DMS153 (cell line): Measurements from ENCODE around the gene FGFRL1.
A peak's percentile ranks its signal among the peaks of the same experiment; 100 is the strongest.
"Not testable (repeated sequence)": the region's sequence is repeated elsewhere in the genome, so short reads cannot be mapped to it uniquely, and the experiment has no call there.

Source experiments
- DNase-seq: peaks from one replicate; lab custom pipeline; 2025; lab: John Stamatoyannopoulos, UW

FGFRL1 gene

DNA sequence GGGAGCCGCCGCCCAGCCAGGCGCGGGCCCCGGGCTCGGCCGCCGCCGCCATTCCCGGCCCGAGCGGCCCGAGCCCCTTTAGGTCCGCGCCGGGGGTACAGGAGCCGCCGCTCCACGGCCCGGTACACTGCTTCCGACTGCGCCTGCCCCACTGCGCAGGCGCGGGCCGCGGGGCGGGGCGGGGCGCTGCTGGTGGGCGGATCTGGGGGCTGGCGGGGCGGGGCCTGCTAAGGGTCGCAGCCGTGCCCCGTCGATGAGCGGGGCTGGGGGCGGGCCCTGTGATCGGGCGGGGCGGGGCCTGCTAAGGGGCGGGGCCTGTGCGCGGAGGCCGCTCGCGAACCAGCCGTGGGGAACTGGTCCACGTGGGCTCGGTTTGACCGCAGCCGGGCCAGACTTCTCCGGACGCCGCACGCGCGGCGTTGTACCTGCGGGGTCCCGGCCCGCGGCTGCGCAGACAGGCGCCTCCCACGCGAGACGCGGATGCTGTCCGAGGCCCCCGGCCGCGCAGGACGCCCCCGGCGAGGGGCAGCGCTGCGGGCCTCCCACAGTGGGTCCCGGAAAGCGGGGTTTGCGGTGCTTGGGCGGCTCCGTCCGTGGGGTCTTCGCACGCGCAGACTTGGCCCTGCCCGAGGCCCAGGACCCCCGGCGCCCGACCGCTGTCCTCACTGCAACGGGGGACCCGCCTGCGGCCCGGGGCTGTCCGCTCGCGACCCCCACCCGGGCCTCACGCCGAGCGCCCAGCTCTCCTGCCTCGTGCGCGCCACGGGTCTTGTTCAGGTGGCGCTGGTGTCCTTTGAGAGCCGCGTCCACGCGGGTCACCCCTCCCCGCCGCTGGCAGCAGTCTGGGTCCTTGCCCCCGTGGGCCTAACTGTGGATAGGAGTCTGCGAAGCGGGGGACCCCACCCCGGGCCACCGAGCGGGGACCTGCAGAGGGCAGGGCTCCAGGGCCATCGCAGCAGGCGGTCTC, 37.7 kb upstream of the FGFRL1 start, which contains the start of gene DGKQ:
TSS of gene DGKQ (minus strand) at position 139 of the 967 bp plus-strand sequence. CDS start at position 52, 87 bp downstream.
- no peak for DNase-seq

DNA sequence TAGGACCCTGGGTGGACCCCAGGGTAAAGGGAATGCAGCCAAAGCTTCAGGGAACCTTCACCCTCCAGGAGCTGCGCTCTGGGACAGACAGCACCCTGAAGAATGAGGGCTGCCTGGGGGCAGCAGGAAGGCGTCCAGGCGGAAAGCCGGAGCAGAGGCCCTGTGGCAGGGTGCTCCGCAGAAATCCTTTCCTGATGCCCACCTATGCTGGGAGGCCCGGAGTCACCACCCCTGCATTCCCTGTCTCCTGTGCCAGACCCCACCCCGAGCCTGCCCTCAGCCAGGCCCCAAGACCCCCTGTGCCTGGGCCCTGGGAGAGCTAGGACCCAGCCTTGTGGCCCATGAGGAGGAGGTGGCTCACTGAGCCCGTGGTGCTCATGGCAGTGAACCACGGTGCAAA, 36.8 kb upstream of the FGFRL1 start:
- DNase-seq: no peak

DNA sequence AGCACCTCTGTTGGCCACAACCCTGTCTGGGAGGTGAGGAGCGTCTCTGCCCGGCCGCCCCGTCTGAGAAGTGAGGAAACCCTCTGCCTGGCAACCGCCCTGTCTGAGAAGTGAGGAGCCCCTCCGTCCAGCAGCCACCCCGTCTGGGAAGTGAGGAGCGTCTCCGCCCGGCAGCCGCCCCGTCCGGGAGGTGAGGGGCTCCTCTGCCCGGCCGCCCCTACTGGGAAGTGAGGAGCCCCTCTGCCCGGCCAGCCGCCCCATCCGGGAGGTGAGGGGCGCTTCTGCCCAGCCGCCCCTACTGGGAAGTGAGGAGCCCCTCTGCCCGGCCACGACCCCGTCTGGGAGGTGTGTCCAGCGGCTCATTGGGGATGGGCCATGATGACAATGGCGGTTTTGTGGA, 35.4 kb upstream of the FGFRL1 start:
- not testable (repeated sequence) for DNase-seq

DNA sequence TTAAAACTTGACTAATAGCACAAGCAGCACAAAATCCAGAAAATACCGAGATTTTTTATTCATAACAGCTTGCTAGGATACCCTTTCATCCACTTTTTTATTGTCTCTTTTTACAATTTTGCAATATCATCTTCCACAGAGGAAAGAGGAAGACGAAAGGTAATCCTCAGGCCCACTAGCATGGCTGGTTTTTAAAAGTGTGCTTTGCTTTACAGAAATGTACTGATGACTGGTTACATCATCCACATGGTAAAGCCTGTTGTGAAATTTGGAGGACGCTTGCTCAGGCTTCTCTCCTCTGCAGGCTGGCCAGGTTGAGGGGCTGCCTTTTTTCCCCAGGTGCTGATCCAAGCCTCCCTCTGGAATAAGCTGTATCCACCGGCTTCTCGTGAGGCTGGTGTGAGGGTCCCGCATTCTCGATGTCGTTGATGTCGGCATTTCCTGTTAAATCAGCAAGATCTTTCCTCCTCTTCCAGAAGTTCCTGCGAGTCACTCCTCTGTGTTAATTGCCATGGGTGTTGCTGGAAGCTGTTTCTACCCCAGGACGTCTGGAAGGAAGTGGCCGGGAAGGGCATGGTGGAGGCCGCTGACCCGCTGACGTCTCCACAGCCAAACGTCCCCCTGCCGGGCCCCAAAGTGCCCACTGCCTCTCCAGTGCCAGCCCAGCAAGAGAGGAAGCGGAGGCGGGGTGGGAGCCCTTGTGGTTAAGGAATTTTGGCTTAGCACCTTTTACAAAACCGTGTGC, 32.3 kb upstream of the FGFRL1 start:
- no peak for DNase-seq

DNA sequence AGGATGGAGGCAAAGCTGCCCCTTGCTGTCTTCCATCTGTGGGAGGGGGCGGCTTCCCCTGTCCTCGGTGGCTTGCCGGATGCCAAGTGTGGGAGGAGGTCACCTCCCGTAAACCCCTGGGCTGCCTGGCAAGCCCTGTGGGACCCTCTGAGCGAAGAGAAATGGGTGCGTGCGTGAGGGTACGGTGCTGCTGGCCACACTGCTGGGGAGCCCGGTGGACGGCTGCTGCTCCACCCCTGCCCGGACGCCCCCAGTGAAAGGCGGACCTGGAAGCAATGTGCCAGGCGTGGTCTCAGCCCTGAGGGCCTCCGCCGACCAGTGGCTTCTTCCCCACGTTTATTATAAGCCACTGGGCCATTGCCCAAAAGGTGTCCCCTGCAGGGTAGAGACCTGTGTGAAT, 29.1 kb upstream of the FGFRL1 start:
- DNase-seq: no peak

DNA sequence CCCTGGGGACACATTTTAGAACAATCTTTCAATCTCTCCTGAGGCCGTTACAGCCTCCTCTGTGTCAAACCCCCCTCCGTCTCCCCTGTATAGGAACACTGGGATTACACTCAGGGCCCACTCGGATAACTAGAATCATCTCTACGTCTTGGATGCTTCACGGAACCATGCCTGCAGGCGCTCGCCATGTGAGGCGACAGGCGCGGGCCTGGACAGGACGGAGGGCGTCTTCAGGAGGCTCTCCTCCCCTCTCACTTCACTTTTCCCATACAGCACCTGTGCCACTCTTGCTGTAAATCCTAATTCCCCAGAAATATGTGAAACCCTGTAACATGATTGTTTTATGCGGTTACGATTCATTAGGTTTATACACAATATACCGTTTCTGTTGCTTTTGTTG, 28.6 kb upstream of the FGFRL1 start:
- DNase-seq: no peak

DNA sequence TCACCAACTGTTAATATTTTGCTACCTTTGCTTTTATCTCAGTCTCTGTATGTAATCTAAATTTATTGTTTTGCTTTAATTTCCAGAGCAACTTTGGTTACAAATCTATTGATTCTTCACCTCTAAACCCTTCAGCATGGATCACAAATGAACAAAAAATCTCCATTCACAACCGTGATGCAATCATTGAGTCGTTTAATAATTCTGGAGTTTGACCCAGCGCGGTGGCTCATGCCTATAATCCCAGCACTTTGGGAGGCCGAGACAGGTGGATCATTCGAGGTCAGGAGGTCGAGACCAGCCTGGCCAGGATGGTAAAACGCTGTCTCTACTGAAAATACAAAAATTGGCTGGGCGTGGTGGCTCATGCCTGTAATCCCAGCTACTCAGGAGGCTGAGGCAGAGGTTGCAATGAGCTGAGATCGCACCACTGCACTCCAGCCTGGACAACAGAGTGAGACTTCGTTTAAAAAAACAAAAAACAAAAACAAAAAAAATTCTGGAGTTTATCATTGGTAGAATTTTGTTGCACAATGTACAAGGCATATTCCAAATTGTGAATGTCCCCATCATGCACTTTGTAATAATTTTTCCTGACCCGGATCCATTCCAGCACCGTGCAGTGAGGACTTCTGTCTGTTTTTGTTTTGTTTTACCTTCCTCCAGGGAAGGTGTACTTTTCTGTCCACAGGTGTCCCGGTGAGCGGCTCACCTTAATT, 26.9 kb upstream of the FGFRL1 start:
- DNase-seq: no peak

DNA sequence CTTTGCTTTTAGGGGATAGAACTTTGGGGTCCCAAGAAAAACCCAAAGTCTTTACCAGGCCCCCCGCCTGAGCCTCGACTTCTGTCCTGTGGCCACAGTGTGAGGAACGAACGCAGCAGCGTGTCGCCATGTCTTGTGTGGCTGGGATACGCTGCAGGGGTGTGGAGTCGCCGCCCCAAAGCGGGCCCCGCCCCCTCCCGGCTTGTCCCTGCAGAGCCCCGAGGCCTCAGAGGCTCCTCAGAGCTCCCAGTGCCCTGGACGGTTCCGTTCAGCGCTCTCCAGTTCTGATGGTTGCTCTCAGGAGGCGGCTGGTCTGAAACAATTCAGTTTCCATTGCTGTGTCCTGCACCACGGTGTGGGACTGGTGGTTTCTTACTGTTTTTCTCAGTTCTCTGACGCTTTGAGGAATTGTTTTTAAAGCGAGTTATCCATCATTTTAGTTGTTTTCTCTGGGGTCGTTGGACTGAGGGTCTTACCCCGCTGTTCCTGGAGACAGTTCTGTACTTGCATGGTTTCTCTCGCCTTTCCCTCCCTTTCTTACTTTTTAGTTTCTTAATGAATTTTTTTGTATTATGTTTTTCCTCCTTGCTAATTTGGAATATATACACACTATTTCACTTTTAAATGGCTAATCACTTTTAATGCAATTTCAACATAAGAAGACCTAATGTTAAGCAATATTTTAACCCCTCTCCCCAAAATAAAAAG, 26.1 kb upstream of the FGFRL1 start:
- DNase-seq: no peak

DNA sequence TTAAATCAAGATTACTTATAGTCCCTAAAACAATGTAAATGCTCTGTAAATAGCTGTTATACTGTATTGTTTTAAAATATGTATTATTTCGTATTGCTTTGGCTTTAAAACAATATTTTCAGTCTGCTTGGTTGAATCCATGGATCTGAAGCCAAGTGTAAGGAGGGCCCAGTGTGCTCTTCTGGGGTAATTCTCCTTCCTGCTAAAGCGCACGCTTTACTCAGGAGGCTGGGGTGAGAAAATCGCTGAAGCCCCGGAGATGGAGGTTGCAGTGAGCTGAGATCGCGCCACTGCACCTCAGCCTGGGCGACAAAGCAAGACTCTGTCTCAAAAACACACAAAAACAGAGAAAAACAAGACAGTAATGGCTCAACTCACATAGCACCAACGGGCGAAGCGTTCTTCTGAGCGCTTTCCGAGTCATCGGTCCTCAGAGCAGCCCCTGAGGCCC, 25.0 kb upstream of the FGFRL1 start:
- DNase-seq: no peak

DNA sequence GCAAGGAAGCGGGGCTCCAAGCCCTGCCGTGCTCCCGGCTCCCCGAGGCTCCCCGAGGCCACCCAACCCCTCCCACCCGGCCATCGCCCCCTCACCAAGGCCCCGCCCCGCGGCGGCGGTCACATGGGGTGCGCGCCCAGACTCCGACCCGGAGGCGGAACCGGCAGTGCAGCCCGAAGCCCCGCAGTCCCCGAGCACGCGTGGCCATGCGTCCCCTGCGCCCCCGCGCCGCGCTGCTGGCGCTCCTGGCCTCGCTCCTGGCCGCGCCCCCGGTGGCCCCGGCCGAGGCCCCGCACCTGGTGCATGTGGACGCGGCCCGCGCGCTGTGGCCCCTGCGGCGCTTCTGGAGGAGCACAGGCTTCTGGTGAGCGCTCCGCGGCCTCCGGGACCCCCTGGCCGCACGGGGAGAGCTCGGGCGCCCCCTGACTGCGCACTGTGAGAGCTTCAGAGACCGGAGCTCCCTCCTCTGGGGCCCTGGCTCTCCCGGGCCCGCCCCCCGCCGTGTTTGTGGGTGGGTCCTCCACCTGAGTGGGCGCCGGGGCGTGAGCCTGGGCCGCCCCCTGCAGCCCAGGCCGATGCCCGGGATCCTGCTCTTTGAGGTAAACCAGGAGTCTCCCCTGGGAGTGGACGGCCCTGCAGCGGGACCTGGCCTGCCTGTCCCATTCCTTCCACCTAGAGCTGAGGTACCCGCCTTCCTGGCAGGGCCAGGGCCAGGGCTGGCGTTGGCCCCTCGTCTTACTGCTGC, 24.4 kb upstream of the FGFRL1 start, which contains the start of gene IDUA:
TSS of gene IDUA (plus strand) at position 166 of the 745 bp plus-strand sequence. CDS start at position 207, 41 bp downstream.
- DNase-seq: peak; percentile 29

DNA sequence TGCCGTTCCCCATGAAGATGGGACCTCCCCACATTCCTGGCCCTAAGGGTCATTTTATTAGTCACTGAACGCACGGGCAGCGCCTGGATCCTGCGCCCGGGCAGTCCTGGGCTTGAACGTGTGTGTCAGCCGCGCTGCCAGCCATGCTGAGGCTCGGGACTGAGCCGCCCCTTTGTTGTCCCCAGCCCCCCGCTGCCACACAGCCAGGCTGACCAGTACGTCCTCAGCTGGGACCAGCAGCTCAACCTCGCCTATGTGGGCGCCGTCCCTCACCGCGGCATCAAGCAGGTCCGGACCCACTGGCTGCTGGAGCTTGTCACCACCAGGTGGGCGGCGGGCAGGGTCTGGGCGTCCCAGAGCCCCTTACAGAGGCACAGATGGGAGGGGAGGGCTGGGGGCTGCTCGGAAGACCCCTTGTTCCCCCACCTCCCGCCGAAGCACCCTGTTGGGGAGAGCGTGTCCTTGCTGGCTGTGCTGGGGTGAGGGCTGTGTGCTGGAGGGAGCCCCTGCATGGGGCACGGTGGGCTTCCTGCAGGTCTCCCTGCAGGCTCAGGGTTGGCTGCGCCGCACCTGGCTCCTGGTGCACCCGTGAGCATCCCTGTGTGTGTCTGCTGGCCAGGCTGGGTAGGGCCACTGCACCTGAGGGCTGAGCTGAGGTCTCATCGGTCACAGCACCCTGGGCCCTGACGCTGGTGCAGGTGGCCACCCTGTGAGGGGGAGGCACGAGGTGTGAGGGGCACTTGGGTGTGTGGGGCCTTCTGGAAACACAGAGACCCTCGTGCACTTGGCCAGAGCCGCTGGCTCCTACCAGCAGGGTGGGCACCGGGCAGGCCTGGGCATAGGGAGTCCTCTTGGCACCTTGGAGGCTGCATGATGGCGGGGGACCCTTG, 23.6 kb upstream of the FGFRL1 start:
- DNase-seq: no peak

DNA sequence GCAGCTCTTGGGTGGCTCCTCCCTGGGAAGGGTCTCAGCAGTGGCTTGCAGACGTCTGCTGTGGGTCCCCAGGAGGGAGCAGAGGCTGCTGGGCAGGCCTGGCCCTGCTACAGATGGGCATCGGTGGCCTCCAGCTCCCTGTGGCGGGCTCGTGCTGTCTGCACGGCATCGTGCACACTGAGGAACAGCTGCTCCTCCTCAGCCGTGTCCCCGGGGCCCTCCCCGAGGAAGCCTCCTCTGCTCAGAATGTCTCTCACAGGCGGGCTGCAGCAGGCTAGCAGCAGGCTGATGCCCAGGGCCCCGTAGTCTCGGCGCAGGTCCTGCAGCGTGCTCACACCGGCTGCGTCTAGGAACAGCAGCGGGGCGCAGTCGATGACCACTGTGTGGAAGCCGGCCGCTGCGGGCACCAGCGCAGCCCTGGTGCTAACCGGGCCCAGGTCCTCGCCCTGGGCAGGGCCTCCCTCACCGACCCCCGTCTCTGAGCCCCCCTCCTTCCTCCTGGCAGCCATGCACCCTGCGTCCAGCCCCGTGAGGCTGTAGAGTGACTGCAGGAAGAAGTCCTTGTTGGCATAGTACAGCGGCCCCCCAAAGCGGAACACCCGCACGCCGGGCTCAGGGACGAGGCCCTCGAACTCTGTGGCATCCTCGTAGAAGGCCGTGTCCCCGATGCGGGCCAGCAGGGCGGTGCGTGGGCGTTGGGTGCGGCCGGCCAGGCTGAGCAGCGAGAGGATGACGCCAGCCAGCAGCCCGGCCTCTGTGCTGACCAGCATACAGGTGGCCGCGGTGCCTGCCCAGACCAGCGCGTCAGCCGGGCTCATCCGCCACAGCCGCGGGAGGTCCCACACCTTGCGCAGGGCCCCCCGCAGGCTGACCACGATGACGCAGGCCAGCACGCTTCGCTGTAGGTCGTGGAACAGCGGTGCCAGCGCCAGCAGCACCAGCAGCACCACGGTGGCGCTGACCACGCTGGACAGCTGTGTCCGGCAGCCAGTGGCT, 22.4 kb upstream of the FGFRL1 start:
- DNase-seq: no peak

DNA sequence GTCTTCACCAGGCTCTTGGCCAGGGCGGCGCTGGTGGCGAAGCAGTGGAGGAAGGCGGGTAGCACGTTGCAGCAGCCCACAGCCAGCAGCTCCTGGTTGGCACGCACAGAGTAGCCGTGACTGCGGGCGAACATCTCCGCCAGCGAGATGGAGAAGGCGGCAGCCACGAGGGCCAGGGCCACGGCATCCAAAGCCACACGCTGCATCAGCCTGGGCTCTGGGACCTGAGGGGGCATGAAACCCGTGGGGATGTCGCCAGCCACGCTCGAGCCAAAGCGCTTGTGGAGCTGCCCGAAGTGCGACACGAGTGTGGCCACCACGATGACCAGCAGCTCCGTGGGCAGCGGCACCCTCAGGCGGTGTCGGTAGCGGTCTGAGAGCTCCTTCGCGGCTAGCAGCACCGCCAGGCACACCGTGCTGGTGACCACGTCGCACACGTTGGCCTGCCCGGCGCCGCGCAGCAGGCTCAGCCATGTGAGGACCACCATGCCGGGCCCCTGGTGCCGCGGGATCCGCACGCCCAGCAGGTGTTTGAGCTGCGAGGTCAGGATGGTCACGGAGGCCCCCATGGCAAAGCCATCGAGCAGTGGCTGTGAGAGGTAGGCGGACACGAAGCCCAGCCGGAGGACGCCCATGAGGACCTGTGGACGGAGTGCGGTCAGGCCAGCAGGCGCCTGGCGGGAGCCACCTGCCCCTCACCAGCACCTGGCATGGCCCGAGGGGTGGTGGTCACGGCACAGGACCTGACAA, 21.5 kb upstream of the FGFRL1 start:
- DNase-seq: no peak

DNA sequence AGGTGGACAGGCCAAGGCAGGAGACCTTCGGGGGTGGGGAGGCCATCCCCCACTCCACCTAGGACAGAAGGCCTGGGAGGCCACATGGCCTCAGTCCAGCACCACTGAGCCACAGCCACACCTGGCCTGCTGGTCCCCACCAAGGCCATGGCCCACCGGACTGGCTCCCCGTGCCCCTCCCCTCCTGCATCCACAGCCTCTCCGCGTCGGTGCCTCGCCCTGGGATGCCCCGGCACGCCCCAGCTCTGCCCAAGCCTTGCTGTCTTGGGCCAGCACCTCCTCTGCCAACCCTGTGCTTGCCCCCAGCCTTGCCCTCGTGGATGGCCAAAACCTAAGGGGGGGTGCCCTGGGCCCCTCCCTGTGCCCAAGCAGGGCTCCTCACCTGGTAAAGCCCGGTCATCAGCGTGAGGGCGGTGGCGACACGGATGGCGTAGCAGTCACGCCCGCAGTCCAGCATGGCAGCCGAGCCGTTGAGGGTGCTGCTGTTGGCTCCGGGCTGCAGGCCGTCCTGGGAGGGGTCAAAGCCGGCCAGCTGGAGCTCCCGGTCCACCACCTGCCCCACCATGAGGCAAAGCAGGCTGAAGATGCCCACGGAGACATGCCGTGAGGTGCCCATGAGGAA, 20.6 kb upstream of the FGFRL1 start:
- DNase-seq: no peak

DNA sequence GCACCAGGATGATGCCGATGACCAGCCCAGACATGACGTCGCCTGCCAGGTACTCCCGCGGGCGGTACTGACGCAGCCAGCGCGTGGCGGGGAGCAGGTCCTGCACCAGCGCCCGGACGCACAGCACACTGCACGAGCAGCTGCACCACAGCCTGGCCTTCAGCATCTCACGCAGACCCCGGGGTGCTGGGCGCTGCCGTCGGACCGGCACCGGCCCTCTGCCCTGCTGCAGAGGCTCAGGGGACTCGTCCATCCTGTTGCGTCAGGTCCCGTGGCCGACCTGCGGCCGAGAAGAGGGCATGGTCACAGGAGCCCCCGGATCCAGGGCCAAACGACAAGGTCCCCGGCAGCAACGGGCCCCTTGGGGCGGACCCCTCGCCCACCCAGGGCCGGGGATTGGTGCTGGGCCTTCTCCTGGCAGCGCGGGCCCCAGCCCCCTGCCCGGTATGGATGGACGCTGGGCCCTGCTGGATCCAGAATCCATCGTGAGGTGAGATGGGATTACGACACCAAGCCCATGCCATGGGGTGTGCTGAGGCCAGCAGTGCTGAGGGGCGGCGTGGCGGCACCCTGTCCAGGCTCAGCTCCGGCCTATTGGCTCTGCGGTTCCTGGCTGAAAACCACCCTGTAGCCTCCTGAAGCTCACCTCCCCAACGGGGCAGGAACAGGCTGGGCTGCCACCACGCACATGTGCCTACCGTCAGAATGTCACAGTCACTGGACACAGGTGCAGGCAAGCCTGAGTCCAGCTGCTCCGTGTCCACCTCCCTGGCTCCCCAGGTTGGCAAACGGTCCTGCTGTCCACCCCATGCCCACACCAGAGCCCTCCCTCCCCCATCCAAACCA, 19.8 kb upstream of the FGFRL1 start:
- DNase-seq: no peak
